ENCODE data around the gene KLF3. TPM values are rescaled to one million over a fixed set of nuclear protein-coding genes. Genes with fewer than 3 reads are reported as not detected.
A peak's percentile ranks its signal among the peaks of the same experiment; 100 is the strongest.

Gene KLF3
- total RNA-seq, 1 experiment from 2014 or later: 29.0 TPM

DNA sequence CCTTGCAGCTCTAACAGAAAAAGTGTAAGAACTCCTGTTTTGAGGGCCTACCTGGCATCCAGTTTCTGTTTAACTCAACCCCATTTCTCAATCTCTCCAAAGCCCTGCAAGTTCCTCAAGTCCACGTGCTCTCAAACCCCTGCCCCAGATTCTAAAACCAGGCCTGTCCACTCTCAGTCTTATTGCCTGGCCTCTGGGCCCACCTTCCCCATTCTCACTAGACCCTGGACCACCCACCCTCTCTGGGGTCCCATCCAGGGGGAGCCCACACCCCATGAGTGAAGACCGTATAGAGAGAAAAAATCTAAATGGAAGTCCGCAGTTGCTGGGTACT lies 60.4 kb downstream of the KLF3 start:
- Histone ChIP-seq H3K23me2 (ENCODE audit: insufficient read length, low read depth, low read length, poor library complexity, severe bottlenecking) (no peaks in the 10 kb centered on the region), H3K14ac (ENCODE audit: insufficient read depth, low read length) (no peak overlapping the region), H3K79me2 (ENCODE audit: insufficient read depth, low read length) (no peaks in the 10 kb centered on the region), H3K56ac (ENCODE audit: insufficient read length, low read depth, low read length) (no peak overlapping the region), H2BK20ac (ENCODE audit: low read depth, low read length, poor library complexity, severe bottlenecking) (no peak overlapping the region), H3K23ac (ENCODE audit: insufficient read length, low read depth, low read length) (no peak overlapping the region), H3K27ac (ENCODE audit: insufficient read length, low read depth, low read length) (no peak overlapping the region), H2AK5ac (ENCODE audit: insufficient read length, low read length) (no peak overlapping the region), H2BK15ac (ENCODE audit: low read depth, low read length) (no peak overlapping the region), H2BK5ac (ENCODE audit: insufficient read length, low read length) (no peak overlapping the region), H2AFZ (ENCODE audit: low read length) (no peak overlapping the region), H4K5ac (ENCODE audit: insufficient read length, low read depth, low read length) (no peak overlapping the region), H3K18ac (ENCODE audit: insufficient read length, low read depth, low read length) (no peak overlapping the region), H3K9ac (ENCODE audit: extremely low read depth, insufficient read length, low read length) (no peak overlapping the region), H3K4ac (ENCODE audit: low read depth, low read length) (no peak overlapping the region), H3K4me1 (ENCODE audit: insufficient read depth, low read length) (no peaks in the 10 kb centered on the region; the same call in 1 of the 2 replicates), H2BK12ac (ENCODE audit: insufficient read length, low read depth, low read length) (no peak overlapping the region), H3K27me3 (ENCODE audit: insufficient read depth, low read length) (no peaks in the 10 kb centered on the region), H4K91ac (ENCODE audit: insufficient read length, low read depth, low read length) (no peak overlapping the region), H3K4me2 (ENCODE audit: insufficient read depth, insufficient read length, low read length) (no peak overlapping the region), H4K20me1 (ENCODE audit: control insufficient read depth, insufficient read depth, insufficient read length) (no peaks in the 10 kb centered on the region), H3T11ph (ENCODE audit: low read length) (no peak overlapping the region), H4K8ac (replicated peaks; ENCODE audit: insufficient read length, low read depth, low read length) (no peak overlapping the region), H2BK120ac (ENCODE audit: low read depth, low read length, poor library complexity, severe bottlenecking) (no peak overlapping the region), H3K79me1 (ENCODE audit: insufficient read depth, low read depth, low read length, poor library complexity, severe bottlenecking) (no peaks in the 10 kb centered on the region), H3K9me3 (ENCODE audit: control insufficient read depth, low read depth, low read length) (no peaks in the 10 kb centered on the region)
- Mint-ChIP-seq H3K27ac (peak overlapping the region in 1 of 3 experiments; percentile 13; a peak in 1 of 7 replicates), H3K4me3 (no peak overlapping the region), H3K36me3 (ENCODE audit: insufficient read depth in 1 of 3, low read depth in 3 of 3) (no peaks in the 10 kb centered on the region), H3K4me1 (peaks cover 19 to 23% of the 10 kb centered on the region in 2 experiments), H3K9me3 (no peaks in the 10 kb centered on the region), H3K27me3 (ENCODE audit: low read depth) (peaks cover 3% of the 10 kb centered on the region)
- TF ChIP-seq, protein P1, sequence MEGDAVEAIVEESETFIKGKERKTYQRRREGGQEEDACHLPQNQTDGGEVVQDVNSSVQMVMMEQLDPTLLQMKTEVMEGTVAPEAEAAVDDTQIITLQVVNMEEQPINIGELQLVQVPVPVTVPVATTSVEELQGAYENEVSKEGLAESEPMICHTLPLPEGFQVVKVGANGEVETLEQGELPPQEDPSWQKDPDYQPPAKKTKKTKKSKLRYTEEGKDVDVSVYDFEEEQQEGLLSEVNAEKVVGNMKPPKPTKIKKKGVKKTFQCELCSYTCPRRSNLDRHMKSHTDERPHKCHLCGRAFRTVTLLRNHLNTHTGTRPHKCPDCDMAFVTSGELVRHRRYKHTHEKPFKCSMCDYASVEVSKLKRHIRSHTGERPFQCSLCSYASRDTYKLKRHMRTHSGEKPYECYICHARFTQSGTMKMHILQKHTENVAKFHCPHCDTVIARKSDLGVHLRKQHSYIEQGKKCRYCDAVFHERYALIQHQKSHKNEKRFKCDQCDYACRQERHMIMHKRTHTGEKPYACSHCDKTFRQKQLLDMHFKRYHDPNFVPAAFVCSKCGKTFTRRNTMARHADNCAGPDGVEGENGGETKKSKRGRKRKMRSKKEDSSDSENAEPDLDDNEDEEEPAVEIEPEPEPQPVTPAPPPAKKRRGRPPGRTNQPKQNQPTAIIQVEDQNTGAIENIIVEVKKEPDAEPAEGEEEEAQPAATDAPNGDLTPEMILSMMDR (conservative IDR thresholded peaks at IDR 0.05): no peak
- no peak for DNase-seq
- no CpG with 5 or more reads among the region's 3 CpGs for whole genome bisulfite sequencing (ENCODE audit: extremely low coverage, insufficient read length, low lambda C conversion rate)
